Activated T-cell treated with anti-CD3 and anti-CD28 coated beads, Interleukin-2, amount 50 U/mL, for 24 hours (primary cell): ENCODE measurements around the gene TVP23A.

Source experiments
- DNase-seq: peaks from one replicate; pipeline ENCODE4 v3.0.0-alpha.2; 2020
- H3K27ac Mint-ChIP-seq: 2 replicates; pipeline ENCODE4 v1.8.0; 2020; ENCODE audit warnings: mild to moderate bottlenecking, mixed read lengths
- H3K27me3 Mint-ChIP-seq: 2 replicates; pipeline ENCODE4 v1.8.0; 2020; ENCODE audit warnings: mixed read lengths
- H3K36me3 Mint-ChIP-seq: 2 replicates; pipeline ENCODE4 v1.8.0; 2020; ENCODE audit warnings: low read depth, mixed read lengths
- H3K4me1 Mint-ChIP-seq: 2 replicates; pipeline ENCODE4 v1.8.0; 2020; ENCODE audit warnings: low read depth, mixed read lengths
- H3K4me3 Mint-ChIP-seq: 2 replicates; pipeline ENCODE4 v1.8.0; 2020; ENCODE audit warnings: mild to moderate bottlenecking, moderate library complexity, mixed read lengths
- H3K9me3 Mint-ChIP-seq: 2 replicates; pipeline ENCODE4 v1.8.0; 2020; ENCODE audit warnings: mixed read lengths

The TVP23A gene

GRCh38 chr16:10738231-10739077 lies 80.1 kb downstream of the TVP23A start:
- H3K4me1 Mint-ChIP-seq = peaks cover 44% of the 10 kb centered on the region
- no peak overlapping the region for H3K4me3 Mint-ChIP-seq
- DNase-seq = peak; percentile 64
- H3K9me3 Mint-ChIP-seq = no peaks in the 10 kb centered on the region
- H3K27me3 Mint-ChIP-seq = no peaks in the 10 kb centered on the region
- H3K27ac Mint-ChIP-seq = peak overlapping the region; percentile 85
- H3K36me3 Mint-ChIP-seq = no peaks in the 10 kb centered on the region

- DNase-seq = peak; percentile 63
- H3K36me3 Mint-ChIP-seq = no peaks in the 10 kb centered on the region
- H3K4me1 Mint-ChIP-seq = peaks cover 39% of the 10 kb centered on the region
- no peaks in the 10 kb centered on the region for H3K27me3 Mint-ChIP-seq
- no peaks in the 10 kb centered on the region for H3K9me3 Mint-ChIP-seq
- peak overlapping the region; percentile 82 for H3K27ac Mint-ChIP-seq
- no peak overlapping the region for H3K4me3 Mint-ChIP-seq
Observed at GRCh38 chr16:10737068-10737625, 81.4 kb downstream of the TVP23A start.

GRCh38 chr16:10731790-10732189 lies 86.8 kb downstream of the TVP23A start:
- Mint-ChIP-seq H3K27ac (no peak overlapping the region), H3K4me1 (no peaks in the 10 kb centered on the region), H3K9me3 (no peaks in the 10 kb centered on the region), H3K4me3 (no peak overlapping the region), H3K27me3 (no peaks in the 10 kb centered on the region), H3K36me3 (no peaks in the 10 kb centered on the region)
- DNase-seq = no peak

- Mint-ChIP-seq H3K36me3 (no peaks in the 10 kb centered on the region), H3K27ac (no peak overlapping the region), H3K9me3 (no peaks in the 10 kb centered on the region), H3K4me1 (no peaks in the 10 kb centered on the region), H3K4me3 (no peak overlapping the region), H3K27me3 (no peaks in the 10 kb centered on the region)
- no peak for DNase-seq
Observed at GRCh38 chr16:10729104-10730048, 89.2 kb downstream of the TVP23A start.

- DNase-seq = no peak
- H3K27ac Mint-ChIP-seq = no peak overlapping the region
- no peaks in the 10 kb centered on the region for H3K27me3 Mint-ChIP-seq
- no peaks in the 10 kb centered on the region for H3K36me3 Mint-ChIP-seq
- H3K4me1 Mint-ChIP-seq = no peaks in the 10 kb centered on the region
- no peaks in the 10 kb centered on the region for H3K9me3 Mint-ChIP-seq
- H3K4me3 Mint-ChIP-seq = no peak overlapping the region
Observed at GRCh38 chr16:10728003-10728887, 90.3 kb downstream of the TVP23A start.
